Fibroblast of villous mesenchyme (primary cell): ENCODE measurements around the gene ADAM15. TPM values are rescaled to one million over a fixed set of nuclear protein-coding genes. Genes with fewer than 3 reads are reported as not detected.

Experiments used
- DNase-seq: peaks from one replicate; pipeline ENCODE4 v3.0.0-alpha.2; 2010; ENCODE audit warnings: low read depth
- H3K4me3 ChIP-seq: 2 replicates; pipeline ENCODE4 v1.5.1; 2011; ENCODE audit warnings: low read depth, mild to moderate bottlenecking, low read length
- CTCF ChIP-seq: IDR thresholded peaks from 2 replicates; pipeline ENCODE4 v1.5.1; 2012; ENCODE audit warnings: low read depth, mild to moderate bottlenecking, low read length; ENCODE audit not compliant: insufficient read depth
- total RNA-seq: library from RNA; depleted of rRNA; stranded (reverse); fragments of >200 nt; gene quantifications from 2 replicates; pipeline ENCODE4 v1.2.3, GENCODE V29; 2012

ADAM15 gene
- total RNA-seq, 1 donor = 49.2 TPM

- no peak overlapping the region for H3K4me3 ChIP-seq
- DNase-seq = no peak
- TF ChIP-seq CTCF = no peak
Measured at GRCh38 chr1:155032886-155033285, 18.2 kb upstream of the ADAM15 start.

- TF ChIP-seq CTCF = no peak
- no peak for DNase-seq
- no peak within 1 kb of the TSS for H3K4me3 ChIP-seq
Measured at GRCh38 chr1:155033524-155033923, 17.6 kb upstream of the ADAM15 start, which contains the start of the genes DCST1 and DCST2. Gene DCST1 (plus strand): TSS chr1:155033824. CDS start chr1:155034037, 213 bp downstream. Gene DCST2 (minus strand): TSS chr1:155033781. CDS start chr1:155033701, 80 bp downstream.

DNA sequence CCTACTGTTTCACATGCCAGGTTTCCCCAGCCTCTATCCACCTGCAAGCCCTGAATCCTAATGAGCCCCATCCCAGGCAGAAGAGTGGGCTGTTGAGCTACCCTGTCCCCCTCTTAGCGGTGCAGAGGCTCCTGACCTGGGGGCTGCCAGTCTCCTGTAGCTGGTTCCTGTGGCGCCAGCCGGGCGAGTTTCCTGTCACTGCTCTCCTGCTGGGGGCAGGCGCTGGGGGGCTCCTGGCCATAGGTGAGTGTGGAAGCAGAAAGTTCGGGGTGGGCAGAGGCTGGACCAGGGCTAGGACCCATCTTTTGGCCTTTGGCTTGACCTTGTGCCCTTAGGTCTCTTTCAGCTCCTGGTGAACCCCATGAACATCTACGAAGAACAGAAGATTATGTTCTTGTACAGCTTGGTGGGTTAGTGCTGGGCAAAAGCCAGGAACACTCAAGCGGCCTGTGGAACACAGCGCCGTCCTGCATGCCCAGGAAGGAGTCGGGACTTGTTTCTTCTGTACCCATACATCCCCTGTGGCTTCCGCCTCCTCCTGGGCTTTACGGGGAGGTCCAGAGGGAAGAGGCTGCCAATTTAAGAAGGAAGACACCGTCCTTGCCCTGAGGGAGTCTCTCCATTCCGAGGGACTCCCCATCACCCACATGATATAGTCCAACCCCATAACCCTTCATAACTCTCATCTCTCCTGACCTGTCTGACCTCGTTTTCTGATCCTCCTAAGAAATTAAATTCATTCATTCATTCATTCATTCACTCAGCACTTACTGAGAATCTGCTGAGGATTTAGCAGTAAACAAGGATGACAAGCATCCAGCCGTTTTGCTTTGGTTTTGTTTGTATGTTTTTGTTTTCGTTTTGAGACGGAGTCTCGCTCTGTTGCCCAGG lies 16.6 kb upstream of the ADAM15 start:
- H3K4me3 ChIP-seq = no peak overlapping the region
- DNase-seq = no peak
- TF ChIP-seq CTCF = no peak

GRCh38 chr1:155035936-155036335 lies 15.2 kb upstream of the ADAM15 start:
- no peak for DNase-seq
- TF ChIP-seq CTCF = no peak

DNA sequence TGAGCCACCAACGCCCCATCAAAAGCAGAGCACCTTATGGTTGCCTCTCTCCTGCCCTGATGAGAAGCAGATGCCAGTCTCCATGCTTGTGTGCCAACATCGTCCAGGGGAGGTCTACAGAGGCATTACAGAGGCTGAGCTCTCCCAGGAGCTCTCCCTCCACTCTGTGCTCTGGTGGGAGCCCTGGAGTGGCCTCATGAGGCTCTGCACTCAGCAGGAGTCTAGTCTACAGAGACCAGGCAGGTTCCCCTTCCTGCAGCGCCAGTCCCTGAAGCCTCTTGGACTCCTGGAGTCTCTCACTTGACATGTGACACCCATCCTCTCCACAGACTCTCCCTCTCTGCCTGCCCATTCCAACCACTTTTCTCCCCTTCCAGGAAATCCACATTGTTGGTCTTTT lies 14.1 kb upstream of the ADAM15 start:
- H3K4me3 ChIP-seq = no peak overlapping the region
- TF ChIP-seq CTCF = no peak

More at GRCh38 chr1:155035936-155036335, 15.2 kb upstream of the ADAM15 start:
- H3K4me3 ChIP-seq = no peak overlapping the region

DNA sequence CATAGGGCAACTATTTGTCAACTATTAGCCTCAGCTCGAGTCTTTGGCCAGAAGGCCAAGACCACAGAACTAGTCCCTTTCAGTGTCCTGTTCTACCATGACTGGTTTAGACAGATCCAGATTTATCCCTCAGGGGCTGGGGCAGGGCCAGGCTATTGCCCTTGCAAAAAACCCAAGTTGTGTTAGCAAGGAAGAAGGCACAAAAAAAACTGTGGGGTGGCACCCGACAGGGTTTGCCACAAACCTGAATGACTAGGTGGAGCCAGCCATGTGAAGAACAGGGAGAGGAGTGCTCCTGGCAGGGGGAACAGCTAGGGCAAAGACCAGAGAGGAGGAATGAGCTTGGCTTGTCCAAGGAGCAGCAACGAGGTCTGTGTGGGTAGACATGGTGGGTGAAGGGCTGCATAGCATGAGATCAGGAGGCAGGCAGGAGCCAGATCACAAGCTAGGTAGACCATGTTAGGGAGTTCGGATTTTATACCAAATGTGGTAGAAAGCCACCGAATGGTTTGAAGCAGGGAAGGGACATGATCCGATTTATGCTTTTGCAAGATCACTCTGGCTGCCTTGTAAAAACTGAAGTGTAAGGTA lies 13.2 kb upstream of the ADAM15 start:
- no peak overlapping the region for H3K4me3 ChIP-seq
- DNase-seq = no peak
- no peak for TF ChIP-seq CTCF

More for the DNA sequence above, 14.1 kb upstream of the ADAM15 start:
- no peak for DNase-seq
